Vagina (tissue), 2 donors: Measurements from ENCODE around the gene CNIH3.

Source experiments
- CTCF ChIP-seq, 3 experiments: fragments of 450-650 bp in 2 of 3; fragments of 200-600 bp in 1 of 3; sonication (generic) in 1 of 3; IDR thresholded peaks; one replicate each; pipeline ENCODE4 v1.5.1; 2017 to 2019; ENCODE audit warnings: antibody characterized with exemption in 3 of 3, mild to moderate bottlenecking in 2 of 3, moderate library complexity in 2 of 3
- POLR2AphosphoS5 ChIP-seq, 2 donors: sonication (generic); formaldehyde crosslinking; IDR thresholded peaks; one replicate each; pipeline ENCODE4 v1.9.0; 2017; ENCODE audit warnings: antibody characterized with exemption in 2 of 2, mild to moderate bottlenecking in 2 of 2, low read depth in 1 of 2; ENCODE audit not compliant: insufficient read depth in 1 of 2

GRCh38 chr1:224700918-224701531 lies 84.9 kb downstream of the CNIH3 start:
- no peak for TF ChIP-seq CTCF (IDR thresholded peaks at IDR 0.05)
- TF ChIP-seq POLR2AphosphoS5 (IDR thresholded peaks at IDR 0.05; ENCODE audit: insufficient read depth in 1 of 2, low read depth in 1 of 2): no peak
